Measurements from ENCODE around the gene RANBP1.
A peak's percentile ranks its signal among the peaks of the same experiment; 100 is the strongest.

Gene RANBP1

GRCh38 chr22:20142711-20143621 is 27.1 kb downstream of the RANBP1 start:
- DNase-seq: no peak

GRCh38 chr22:20143883-20144665 is 28.2 kb downstream of the RANBP1 start:
- no peak for DNase-seq
- intact Hi-C loops (cut with DNase I): no loop called here

More at GRCh38 chr22:20142711-20143621, 27.1 kb downstream of the RANBP1 start:
- intact Hi-C loops (cut with DNase I): no loop called here

GRCh38 chr22:20145206-20145831 is 29.4 kb downstream of the RANBP1 start:
- intact Hi-C loops (cut with DNase I): no loop called here
- no peak for DNase-seq

GRCh38 chr22:20145832-20146223 is 29.9 kb downstream of the RANBP1 start:
- no peak for DNase-seq
- intact Hi-C loops (cut with DNase I): no loop called here

- no peak for DNase-seq
- intact Hi-C loops (cut with DNase I): no loop called here
Observed at GRCh38 chr22:20146777-20147176, 30.9 kb downstream of the RANBP1 start.

GRCh38 chr22:20147237-20147988 is 31.5 kb downstream of the RANBP1 start:
- intact Hi-C loops (cut with DNase I): no loop called here
- DNase-seq: no peak

GRCh38 chr22:20148414-20148813 is 32.5 kb downstream of the RANBP1 start:
- intact Hi-C loops (cut with DNase I): no loop called here
- no peak for DNase-seq

- DNase-seq: no peak
- intact Hi-C loops (cut with DNase I): no loop called here
Observed at GRCh38 chr22:20149257-20150250, 33.6 kb downstream of the RANBP1 start.

- DNase-seq: no peak
- intact Hi-C loops (cut with DNase I): no loop called here
Observed at GRCh38 chr22:20150381-20151275, 34.7 kb downstream of the RANBP1 start, which contains the start of gene CCDC188. Gene CCDC188, minus strand, starts transcription at chr22:20151055. Its CDS starts 69 bp downstream, at chr22:20150986.

GRCh38 chr22:20151276-20151588 is 35.3 kb downstream of the RANBP1 start:
- DNase-seq: no peak
- intact Hi-C loops (cut with DNase I): no loop called here

GRCh38 chr22:20152464-20152890 is 36.6 kb downstream of the RANBP1 start:
- intact Hi-C loops (cut with DNase I): no loop called here
- DNase-seq: no peak

GRCh38 chr22:20153945-20154344 is 38.0 kb downstream of the RANBP1 start:
- intact Hi-C loops (cut with DNase I): no loop called here
- DNase-seq: no peak

- no peak for DNase-seq
Observed at GRCh38 chr22:20154602-20155187, 38.8 kb downstream of the RANBP1 start.

GRCh38 chr22:20155330-20156041 is 39.6 kb downstream of the RANBP1 start:
- intact Hi-C loops (cut with DNase I): loop anchor here (5.0 kb wide), 2 partner anchors 112 to 132 kb away; partner anchors contain the start of gene RTN4R
- DNase-seq: peak; percentile 40 to 87 (median 71)

More at GRCh38 chr22:20154602-20155187, 38.8 kb downstream of the RANBP1 start:
- intact Hi-C loops (cut with DNase I): loop anchor here (5.0 kb wide), 2 partner anchors 113 to 133 kb away; partner anchors contain the start of gene RTN4R

GRCh38 chr22:20156042-20156389 is 40.1 kb downstream of the RANBP1 start:
- DNase-seq: no peak
- intact Hi-C loops (cut with DNase I): loop anchor here (5.0 kb wide), 2 partner anchors 111 to 131 kb away; partner anchors contain the start of gene RTN4R

Data from head of caudate nucleus (tissue), 42 donors.